Transverse colon (tissue), 4 donors: Measurements from ENCODE around the gene PTGES3L.

Source experiments
- CTCF ChIP-seq, 5 experiments: fragments of 200-600 bp in 3 of 5; fragments of 450-650 bp in 2 of 5; sonication (generic) in 3 of 5; IDR thresholded peaks; 1 replicate in 2 of 5; 2 replicates in 3 of 5; pipeline ENCODE4 v1.5.1; 2016 to 2017; ENCODE audit warnings: antibody characterized with exemption in 5 of 5, inconsistent platforms in 3 of 5, mild to moderate bottlenecking in 2 of 5, moderate library complexity in 1 of 5
- EP300 ChIP-seq: sonication (generic); formaldehyde crosslinking; IDR thresholded peaks from one replicate; pipeline ENCODE4 v1.6.1; 2017; ENCODE audit warnings: antibody characterized with exemption, low read depth
- POLR2A ChIP-seq: fragments of 450-650 bp; IDR thresholded peaks from one replicate; pipeline ENCODE4 v1.6.1; 2016; ENCODE audit warnings: antibody characterized with exemption, mild to moderate bottlenecking, moderate library complexity
- POLR2AphosphoS5 ChIP-seq, 3 donors: sonication (generic); formaldehyde crosslinking; IDR thresholded peaks; one replicate each; pipeline ENCODE4 v1.6.1; 2016; ENCODE audit warnings: antibody characterized with exemption in 3 of 3

GRCh38 chr17:42950044-42950783 is 29.7 kb downstream of the PTGES3L start:
- TF ChIP-seq CTCF (IDR thresholded peaks at IDR 0.05) = no peak
- no peak for TF ChIP-seq POLR2AphosphoS5 (IDR thresholded peaks at IDR 0.05)
- TF ChIP-seq POLR2A = no peak
- no peak for TF ChIP-seq EP300
